KOPT-K1 (cell line): Measurements from ENCODE around the gene TTC3.

Source experiments
- H3K27ac ChIP-seq: fragments of 200-600 bp; sonication (generic); 2 replicates; pipeline ENCODE4 v1.5.1; 2016; ENCODE audit warnings: antibody characterized with exemption, mild to moderate bottlenecking, low read depth, low read length; ENCODE audit not compliant: poor library complexity, severe bottlenecking
- H3K36me3 ChIP-seq: fragments of 200-600 bp; sonication (generic); 2 replicates; pipeline ENCODE4 v1.5.1; 2017; ENCODE audit warnings: antibody characterized with exemption, mild to moderate bottlenecking, low read length, moderate library complexity; ENCODE audit not compliant: insufficient read depth
- H3K9me3 ChIP-seq: fragments of 200-600 bp; sonication (generic); 2 replicates; pipeline ENCODE4 v1.5.1; 2017; ENCODE audit warnings: antibody characterized with exemption, low read length, mild to moderate bottlenecking; ENCODE audit not compliant: insufficient read depth, poor library complexity, severe bottlenecking

Gene TTC3

GRCh38 chr21:37243961-37244360 lies 170.9 kb downstream of the TTC3 start:
- Histone ChIP-seq H3K9me3 (no peaks in the 10 kb centered on the region), H3K27ac (peak overlapping the region; percentile 75), H3K36me3 (peaks cover 23% of the 10 kb centered on the region)

- Histone ChIP-seq H3K27ac (peak overlapping the region; percentile 75), H3K9me3 (no peaks in the 10 kb centered on the region), H3K36me3 (peaks cover 17% of the 10 kb centered on the region)
Measured at GRCh38 chr21:37244501-37245095, 171.5 kb downstream of the TTC3 start.

- Histone ChIP-seq H3K9me3 (no peaks in the 10 kb centered on the region), H3K36me3 (peaks cover 12% of the 10 kb centered on the region), H3K27ac (peak overlapping the region; percentile 75)
Measured at GRCh38 chr21:37245151-37245550, 172.1 kb downstream of the TTC3 start.

- H3K27ac ChIP-seq = no peak overlapping the region
- H3K36me3 ChIP-seq = no peaks in the 10 kb centered on the region
- H3K9me3 ChIP-seq = no peaks in the 10 kb centered on the region
Measured at GRCh38 chr21:37248298-37248697, 175.2 kb downstream of the TTC3 start.

GRCh38 chr21:37249112-37249904 lies 176.3 kb downstream of the TTC3 start:
- Histone ChIP-seq H3K27ac (no peak overlapping the region), H3K9me3 (no peaks in the 10 kb centered on the region), H3K36me3 (no peaks in the 10 kb centered on the region)

DNA sequence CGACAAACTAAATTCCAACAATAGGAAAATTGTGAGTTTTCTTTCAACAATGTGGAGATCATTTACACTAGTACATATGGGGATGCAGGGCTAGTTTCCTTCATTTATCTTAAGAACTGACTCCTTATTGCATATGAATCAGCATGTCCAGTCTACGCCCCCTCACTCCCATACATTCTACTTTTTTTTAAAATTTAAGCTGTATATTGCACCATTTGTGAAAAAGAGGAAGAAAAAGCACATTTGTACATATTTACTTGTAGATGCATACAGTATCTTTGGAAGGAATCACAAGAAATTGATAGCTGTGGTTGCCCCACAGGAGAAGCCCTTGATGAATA lies 178.2 kb downstream of the TTC3 start:
- H3K36me3 ChIP-seq = no peaks in the 10 kb centered on the region
- H3K27ac ChIP-seq = no peak overlapping the region
- H3K9me3 ChIP-seq = no peaks in the 10 kb centered on the region
